Colon (tissue), 2 donors: ENCODE results near the gene PHLDB2.

Source experiments
- FAIRE-seq: peaks from 2 replicates; lab custom pipeline; 2012; peaks lifted over from hg19 to GRCh38; lab: Jason Lieb, UNC
- donor health status: control.
- donor health status: control.

The PHLDB2 gene

DNA sequence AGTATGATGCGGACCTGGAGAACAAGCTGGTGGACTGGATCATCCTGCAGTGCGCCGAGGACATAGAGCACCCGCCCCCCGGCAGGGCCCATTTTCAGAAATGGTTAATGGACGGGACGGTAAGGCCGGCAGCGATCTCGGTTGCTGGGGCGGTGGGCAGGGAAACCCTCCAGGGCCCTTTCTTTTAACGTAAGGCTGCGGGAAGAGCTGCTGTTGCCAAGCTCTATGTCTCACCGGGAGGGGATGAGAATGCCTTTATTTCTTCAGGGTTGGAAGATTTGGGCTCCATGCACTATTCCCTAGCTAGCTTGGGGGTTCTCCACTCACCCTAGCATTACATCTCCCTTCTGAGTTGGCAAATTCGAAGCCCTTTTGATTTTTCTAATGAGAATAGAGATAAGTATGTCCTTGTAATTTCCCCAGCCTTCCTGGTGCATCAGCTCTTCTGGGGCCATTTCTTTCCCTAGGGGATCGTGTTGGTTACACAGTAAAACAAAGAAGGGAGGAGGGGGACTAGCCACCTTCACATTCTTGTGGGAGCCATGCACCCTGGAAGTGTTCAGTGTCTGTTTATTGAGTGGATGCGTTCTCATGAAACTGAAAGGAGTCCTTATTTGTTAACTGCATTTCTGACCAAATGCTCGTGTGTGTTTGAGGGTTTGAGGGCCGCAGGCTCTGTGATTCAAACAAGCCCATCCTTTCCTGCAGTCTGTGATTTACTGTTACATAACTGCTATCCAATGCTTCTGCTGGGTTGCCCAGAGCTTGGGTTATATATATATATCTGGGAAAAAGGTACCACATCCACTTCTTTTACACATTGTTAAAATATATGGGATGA is 140.6 kb downstream of the PHLDB2 start:
- no peak for FAIRE-seq

DNA sequence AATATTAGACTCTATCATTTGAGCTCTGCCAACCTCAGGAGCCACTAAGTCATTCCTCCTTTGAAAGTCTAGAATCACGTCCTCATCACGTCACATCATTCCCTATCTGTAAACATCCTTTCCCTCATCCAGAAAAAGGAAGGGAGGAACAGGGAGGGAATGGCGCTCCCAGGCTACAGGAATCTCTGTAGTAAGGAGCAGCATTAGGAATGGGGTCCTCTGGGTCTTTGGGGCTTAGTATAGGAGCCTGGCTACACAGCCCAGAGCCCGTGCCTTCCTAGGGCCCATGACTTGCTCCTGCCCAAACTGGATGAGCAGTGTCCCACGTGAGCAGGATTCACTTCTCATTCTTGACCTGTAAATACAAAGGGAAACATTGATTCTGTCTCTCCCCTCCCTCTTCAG is 141.3 kb downstream of the PHLDB2 start:
- no peak for FAIRE-seq

DNA sequence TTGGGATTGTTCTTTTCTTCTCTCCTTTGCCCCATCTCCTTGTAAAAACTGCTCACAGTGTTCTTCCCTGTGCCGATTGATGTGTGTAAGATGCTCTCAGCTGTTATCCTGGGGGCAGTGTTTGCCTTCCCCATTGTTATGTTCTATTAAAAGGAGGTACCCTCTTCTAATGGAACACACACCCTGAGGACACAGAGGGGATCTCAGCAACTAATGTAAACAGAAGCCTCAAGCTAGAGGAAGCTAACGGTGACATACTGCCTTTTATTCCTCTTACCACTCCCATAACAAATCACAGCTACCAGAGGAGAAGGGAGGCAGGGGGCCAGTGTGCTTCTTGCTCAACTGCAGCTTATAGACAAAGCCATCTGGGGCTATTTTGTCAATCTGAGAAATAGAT is 141.9 kb downstream of the PHLDB2 start:
- FAIRE-seq: no peak

DNA sequence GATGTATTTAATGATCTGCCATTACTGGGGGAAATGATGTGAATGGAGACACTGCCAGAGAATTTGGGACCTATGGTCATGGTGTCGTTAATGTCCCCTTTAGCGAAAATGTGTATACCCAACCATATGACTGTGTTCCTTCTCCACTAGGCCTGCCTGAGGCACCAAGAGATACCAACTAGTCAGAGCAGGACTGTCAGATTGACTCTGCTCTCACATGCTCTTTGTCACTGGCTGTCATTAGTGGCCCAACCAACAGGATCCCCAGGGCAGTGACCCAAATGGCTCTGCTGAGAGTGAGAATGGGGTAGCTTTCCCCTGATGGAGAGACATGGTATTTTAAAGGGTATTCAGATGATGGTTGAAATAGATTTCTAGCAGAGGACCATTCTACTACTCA is 142.5 kb downstream of the PHLDB2 start:
- no peak for FAIRE-seq

DNA sequence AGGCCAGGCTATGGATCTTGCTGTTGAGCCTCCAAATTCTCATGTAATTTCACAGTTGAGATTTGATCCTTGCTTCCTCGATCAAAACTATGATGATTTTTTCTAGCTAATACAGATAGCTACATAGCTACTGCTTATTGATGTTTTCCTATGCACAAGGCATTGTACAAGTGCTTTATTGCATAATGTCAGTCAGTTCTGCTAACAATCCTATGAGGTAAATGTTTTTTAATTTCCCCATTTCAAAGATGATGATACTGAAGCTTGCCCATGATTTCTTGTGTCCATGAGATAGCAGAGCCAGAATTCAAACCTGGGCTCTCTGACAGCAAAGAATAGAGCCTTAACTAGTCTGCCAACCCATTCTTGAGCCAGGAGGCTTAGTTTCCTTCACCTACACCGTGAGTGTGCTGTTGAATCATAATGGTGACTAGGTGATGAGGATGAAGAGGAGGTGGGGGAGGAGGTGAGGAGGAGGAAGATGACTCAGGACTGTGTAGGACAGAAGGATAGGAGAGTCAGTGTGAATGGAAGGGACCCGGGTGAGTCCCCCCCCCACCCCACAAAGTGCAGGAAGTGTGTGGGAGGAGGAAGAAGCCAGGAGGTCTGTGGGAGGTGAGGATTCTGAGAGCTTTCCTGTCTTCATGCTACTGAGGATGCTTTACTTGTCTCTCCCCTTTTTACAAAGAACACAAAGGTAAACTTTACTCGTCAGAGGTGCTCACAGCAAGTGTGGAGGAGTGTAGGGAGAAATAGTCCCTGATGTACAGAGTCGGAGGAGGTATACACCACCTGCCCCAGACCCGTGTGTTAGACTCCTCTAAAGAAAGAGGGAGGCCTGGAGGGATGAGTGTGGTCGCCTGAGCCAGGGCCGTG is 143.3 kb downstream of the PHLDB2 start:
- FAIRE-seq: no peak

DNA sequence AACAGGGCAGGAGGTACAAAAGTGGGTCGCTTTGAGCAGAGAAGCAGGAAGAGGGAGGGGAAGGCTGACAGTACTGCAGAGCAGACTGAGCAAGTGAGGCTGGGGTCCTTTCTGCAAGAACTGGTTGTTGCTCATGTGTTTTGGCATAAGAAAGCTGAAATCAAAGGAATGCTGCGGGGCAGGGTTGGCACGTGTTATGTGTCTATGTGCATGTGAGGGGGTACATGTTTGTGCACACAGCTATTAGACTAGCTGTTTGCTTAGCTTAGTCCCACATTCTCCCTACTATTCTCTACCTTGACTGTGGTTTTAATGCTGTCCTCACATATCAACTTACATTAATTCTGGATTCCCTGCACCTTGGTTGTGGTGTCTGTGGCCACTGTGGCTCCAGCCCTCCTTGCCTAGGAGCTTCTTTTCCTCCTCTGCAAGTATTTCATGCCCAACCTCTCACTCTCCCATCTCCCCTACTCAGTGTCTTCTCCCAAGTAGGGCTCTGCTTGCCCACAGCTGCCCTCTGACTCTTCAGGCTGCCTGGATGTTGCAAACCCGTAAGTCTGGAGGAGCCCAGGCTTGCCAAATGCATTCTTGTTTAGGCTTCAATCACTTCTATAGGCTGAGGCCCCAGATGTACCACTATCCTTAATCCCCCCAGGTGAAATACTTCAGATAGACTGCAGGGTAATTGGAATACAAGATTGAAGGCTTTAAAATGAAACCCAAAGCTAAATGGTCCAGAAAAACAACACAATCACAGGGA is 144.4 kb downstream of the PHLDB2 start:
- FAIRE-seq: no peak

DNA sequence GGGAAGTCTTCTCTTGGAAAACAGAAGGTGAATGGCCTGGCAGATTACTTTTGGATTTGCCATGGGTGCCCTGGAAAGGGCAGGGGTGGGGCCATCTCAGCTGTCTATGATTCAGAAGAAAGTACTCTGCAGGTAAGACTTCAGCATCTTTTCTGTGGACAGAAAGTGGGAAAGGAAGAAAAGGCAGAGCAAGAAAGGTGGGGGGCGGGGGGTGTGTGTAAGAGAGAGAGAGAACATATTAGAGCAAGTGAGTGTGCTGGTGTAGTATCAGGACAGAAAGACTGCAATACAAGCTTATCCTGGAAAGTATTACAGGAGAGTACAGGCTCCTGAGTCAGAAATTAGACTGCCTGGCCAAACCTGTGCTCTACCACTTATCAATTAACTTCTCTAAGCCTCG is 145.1 kb downstream of the PHLDB2 start:
- FAIRE-seq: no peak

DNA sequence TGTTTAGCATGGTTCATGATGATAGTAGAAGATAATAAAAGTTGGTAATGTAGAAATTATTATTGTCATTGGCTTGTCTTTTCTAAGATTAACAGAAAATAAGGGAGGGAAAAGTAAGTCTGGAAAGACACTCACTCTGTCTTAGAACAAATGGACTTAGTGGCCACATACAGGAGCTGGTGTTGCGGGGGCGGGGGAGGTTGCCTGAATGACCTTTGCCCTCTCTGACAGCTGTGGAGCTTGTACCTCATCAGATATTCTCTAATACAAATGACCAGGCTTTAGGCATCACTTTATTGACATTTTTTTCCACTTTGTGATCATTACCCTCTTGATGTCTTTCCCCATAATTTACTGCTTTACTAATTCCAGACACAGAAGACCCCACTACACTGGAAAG is 145.6 kb downstream of the PHLDB2 start:
- no peak for FAIRE-seq

DNA sequence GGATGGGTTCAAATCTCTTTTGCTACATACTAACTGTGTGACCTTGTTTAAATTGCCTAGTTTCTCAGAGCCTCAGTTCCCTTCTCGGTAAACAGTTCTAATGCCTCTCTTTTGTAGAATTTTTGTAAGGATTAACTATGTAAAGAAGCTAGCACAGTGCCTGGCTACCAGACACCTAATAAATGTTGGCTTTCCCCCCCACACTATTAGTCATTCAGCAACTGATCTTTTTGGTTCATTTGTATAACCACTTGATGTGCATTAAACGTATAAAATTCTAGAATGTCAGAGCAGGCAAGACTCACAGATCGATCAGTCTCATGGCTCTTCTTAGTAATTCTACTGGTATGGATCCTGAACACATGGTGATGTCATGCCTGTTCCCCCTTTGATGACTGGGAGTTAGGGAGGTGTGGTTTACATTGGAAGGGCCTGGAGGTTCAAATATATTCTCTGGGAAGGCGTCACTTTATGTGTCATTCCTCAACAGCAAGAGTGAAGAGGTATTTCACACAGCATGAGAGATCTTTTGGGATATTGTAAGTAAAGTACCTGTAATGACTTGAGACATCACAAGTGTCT is 146.1 kb downstream of the PHLDB2 start:
- FAIRE-seq: no peak

DNA sequence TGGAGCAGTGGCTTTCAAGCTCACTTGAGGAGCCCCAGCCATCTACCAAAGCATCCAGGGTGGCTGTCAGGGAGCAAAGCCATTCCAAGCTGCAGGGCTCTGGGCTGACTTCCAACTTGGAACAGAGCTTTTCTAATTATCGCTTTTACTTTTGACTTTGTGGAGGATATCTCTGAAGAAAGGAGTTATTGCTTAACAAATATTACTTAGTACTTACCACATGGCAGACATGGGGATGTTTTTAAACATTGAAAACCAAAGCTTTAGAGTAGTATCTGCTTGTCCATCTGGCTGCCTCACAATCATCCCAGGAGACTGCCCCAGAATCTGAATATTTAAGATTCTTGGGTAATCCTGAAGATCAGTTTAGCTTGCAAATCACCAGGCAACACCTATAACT is 148.6 kb downstream of the PHLDB2 start:
- FAIRE-seq: no peak

DNA sequence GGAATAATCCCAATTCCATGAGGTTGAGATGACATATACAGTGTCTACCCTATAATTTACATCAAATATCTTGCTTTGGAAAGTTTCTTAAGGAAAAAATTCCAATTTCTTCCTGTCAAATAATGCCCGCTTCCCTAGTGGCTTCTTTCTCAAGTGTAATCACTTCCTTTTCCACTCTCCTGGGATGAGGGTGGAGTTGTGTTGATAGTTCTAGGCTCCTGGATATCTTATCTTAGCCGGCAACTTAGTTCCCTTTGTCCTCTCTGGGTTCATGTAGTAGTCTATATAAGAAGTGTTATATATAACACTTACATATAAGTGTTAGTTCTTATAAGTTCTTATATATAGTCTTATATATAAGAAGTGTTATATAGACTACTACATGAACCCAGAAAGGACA is 150.6 kb downstream of the PHLDB2 start:
- FAIRE-seq: no peak

DNA sequence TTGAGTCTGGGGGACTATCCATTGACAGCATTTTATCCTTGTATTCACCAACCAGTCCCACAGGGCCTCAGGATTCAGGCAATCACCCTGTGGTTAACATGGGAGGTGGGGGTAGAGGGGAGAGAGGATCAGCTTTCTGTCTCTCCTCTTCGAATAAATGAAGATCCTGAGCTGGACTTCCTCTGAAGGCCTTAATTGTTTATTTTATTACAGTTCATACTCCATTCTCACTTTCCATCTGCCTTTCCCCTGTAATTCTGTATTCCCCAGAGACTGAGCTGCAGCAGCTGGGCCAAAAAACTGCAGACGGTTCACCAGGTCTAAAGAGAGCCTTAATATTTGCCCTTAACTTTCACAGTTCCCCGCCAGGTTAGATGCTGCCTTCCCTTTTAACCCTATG is 151.6 kb downstream of the PHLDB2 start:
- FAIRE-seq: no peak

DNA sequence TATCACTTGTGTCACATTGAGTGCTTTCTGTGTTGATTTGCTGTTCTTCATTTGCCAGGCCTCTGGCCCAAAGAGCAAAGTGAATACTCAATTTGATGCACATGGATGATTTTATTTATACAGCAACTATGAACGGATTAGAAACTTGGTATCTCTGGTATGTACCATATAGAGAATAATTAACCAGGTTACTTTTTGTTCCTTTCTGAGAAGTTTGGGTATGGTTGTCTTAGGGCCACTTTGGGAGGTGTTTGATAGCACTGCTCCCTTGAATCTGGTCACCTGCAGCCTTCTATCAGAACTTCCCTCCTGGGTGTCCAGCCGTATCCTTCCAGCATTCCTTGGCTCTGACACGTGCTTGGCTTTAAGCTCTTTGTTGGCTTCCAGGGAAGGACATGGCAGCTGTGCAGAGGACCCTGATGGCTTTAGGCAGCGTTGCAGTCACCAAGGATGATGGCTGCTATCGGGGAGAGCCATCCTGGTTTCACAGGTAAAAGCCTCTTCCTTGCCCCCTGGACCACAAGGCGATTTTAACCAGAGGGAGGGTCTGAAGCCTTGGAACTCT is 152.4 kb downstream of the PHLDB2 start:
- no peak for FAIRE-seq

DNA sequence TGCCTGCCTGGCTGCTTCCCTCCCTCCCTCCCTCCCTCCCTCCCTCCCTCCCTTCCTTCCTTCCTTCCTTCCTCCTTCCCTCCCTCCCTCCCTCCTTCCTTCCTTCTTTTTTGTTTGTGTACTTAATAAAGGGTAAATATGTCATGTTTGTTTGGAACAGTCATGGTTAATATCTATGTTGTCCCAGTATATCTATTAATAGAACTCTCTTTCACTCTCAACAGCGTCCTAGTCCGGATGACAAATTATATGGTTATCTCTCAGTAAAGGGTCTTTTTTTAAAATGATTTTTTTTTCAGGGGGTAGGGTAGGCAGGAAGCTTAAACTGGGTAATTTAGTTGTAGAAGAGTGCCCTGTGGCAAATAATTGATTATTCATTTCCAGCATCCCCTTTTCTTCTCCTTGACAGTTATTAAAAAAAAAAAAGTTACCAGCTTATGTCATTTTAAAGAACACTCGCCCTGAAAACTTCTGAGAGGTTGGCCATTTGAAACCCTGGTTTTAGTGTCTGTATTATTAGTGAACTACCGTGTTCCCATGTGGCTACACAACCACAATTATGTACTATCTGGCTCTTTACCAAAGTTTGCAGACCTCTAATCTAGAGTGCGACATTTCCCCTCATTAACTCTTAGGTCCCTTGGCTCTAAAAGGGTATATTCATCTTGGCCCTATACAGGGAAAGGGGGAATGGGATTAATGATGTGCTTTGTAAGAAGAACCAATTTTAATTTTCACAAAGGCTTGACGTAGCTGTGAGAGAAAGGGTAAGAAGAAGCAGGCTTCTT is 153.3 kb downstream of the PHLDB2 start:
- no peak for FAIRE-seq

DNA sequence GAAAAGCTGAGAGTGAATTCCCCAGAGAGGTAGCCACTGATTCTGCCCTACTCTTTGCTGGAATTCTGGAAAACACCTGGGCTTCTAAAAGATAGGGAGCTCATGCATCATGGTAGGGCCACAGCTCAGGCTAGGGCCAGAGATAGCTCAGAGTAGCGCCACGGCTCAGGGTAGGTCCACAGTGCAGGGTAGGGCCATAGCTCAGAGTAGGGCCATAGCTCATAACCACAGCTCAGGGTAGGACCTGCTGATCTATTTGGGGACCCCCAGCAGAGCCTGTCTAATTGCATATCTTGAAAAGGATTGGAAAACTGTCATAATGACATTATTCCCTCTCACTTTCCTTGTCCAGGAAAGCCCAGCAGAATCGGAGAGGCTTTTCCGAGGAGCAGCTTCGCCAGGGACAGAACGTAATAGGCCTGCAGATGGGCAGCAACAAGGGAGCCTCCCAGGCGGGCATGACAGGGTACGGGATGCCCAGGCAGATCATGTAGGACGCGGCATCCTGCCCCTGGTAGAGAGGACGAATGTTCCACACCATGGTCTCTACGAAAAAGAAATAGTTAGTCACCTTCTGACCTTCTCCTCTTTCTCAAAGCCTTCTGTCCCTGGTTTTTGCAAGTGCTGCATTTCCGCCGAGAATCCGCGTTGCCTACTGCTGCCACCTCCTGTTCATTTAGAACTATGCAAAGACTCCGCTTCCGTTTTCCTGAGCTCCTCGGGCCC is 154.2 kb downstream of the PHLDB2 start:
- FAIRE-seq: no peak

DNA sequence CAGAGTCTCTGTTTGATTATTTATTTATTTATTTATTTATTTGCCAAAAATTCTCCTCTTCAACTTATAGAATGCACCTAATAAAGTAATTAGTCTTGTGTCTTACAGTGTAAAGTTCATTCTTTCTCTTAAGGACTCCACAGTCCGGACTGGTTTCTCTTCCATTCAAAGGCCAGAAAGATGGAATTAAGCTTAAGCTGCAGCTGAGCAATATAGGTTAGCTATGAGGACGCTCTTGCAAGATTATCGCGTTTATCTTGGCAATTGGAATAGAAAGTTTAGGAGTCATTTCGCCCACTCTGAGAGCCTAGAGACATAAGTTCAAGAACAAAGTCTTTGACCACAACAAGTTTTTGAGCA is 154.7 kb downstream of the PHLDB2 start:
- FAIRE-seq: no peak

DNA sequence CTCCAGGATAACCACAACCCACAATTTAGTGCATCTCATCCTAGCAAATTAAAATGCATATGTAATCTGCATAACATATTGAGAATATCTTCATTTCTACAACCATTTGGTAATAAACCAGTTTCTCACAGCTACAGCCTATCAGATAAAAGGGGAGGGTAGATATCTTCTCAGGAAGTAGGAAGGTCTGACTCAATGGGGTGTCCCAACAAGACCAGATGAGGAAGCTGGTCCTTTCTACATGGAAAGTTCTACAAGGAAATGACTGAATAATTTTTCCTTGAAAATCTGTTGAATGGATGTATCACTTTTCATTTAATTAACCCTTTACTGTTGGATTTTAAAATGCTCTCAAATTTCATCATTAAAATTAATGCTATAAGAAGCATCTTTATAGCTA is 158.0 kb downstream of the PHLDB2 start:
- no peak for FAIRE-seq

DNA sequence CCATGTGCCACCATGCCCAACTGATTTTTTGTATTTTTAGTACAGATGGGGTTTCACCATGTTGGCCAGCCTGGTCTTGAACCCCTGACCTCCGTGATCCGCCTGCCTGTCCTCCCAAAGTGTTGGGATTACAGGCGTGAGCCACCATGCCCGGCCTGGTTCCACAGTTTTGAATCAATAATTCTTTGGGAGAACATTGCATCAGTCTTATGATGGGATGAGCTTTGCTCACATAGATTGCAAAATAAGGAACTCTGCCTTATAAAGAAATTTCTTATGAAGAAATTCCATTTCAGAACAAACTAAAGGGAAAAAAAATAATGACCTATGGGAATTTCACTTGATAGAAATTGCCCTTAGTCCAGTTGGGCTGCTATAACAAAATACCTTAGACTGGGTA is 159.6 kb downstream of the PHLDB2 start:
- no peak for FAIRE-seq

DNA sequence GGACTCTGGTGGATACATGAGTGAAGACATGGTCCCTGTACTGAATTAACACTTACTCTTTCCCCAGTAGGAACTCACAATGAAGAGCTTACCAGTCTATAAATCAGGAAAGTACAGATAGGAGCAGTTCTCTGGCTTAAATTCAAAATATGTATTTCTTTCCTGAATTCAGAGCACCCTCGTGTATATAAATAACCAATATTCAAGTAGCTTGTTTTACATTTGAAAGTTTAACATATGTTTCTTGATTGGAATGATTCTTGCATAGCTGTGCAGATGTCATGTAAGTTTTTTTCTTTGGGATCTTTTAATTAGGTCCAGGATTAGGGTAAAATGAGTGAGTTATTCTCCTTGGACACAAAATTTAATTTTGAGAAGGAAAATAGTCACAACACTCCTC is 160.7 kb downstream of the PHLDB2 start:
- no peak for FAIRE-seq

DNA sequence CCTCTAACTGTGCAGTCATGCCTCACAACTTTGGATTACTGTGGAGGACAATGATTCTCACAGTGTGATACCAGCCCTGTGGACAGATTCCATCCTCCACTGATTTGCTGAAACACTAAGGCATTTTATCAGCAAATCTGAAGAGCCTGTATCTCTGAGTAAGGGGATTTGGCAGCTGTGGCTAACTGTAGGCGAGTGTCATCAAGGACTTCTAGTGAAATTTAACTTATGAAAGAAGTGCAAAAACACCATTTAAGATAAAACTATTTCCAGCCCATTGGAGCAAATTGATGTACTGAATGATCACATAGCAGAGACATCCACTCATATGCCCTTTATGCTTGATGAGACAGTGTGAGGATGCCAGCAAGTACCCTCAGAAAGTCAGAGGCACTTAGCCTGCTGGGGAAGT is 161.6 kb downstream of the PHLDB2 start:
- no peak for FAIRE-seq
